ENCODE data around the gene JPH3.

JPH3 gene

GRCh38 chr16:87583453-87584131 lies 18.7 kb upstream of the JPH3 start:
- no peaks in the 10 kb centered on the region for H3K36me3 ChIP-seq (ENCODE audit: insufficient read depth, low read length)
- no peak overlapping the region for H3K9ac ChIP-seq (ENCODE audit: low read depth, low read length)
- no peaks in the 10 kb centered on the region for H3K9me3 ChIP-seq (ENCODE audit: control insufficient read depth, insufficient read depth, low read length)
- peaks cover 12% of the 10 kb centered on the region; the same call in 1 of the 2 replicates for H3K4me1 ChIP-seq (ENCODE audit: insufficient read depth, low read length)

GRCh38 chr16:87584271-87584670 lies 18.0 kb upstream of the JPH3 start:
- Histone ChIP-seq H3K4me1 (ENCODE audit: insufficient read depth, low read length) (peaks cover 12% of the 10 kb centered on the region; the same call in 1 of the 2 replicates), H3K9ac (ENCODE audit: low read depth, low read length) (no peak overlapping the region), H3K36me3 (ENCODE audit: insufficient read depth, low read length) (no peaks in the 10 kb centered on the region), H3K9me3 (ENCODE audit: control insufficient read depth, insufficient read depth, low read length) (no peaks in the 10 kb centered on the region)

GRCh38 chr16:87584975-87585374 lies 17.3 kb upstream of the JPH3 start:
- no peak overlapping the region for H3K9ac ChIP-seq (ENCODE audit: low read depth, low read length)
- H3K4me1 ChIP-seq (ENCODE audit: insufficient read depth, low read length), result peaks cover 12% of the 10 kb centered on the region; the same call in 1 of the 2 replicates
- no peaks in the 10 kb centered on the region for H3K9me3 ChIP-seq (ENCODE audit: control insufficient read depth, insufficient read depth, low read length)
- no peaks in the 10 kb centered on the region for H3K36me3 ChIP-seq (ENCODE audit: insufficient read depth, low read length)

GRCh38 chr16:87585442-87586200 lies 16.7 kb upstream of the JPH3 start:
- no peaks in the 10 kb centered on the region for H3K36me3 ChIP-seq (ENCODE audit: insufficient read depth, low read length)
- H3K4me1 ChIP-seq (ENCODE audit: insufficient read depth, low read length), result peaks cover 12% of the 10 kb centered on the region; the same call in 1 of the 2 replicates
- no peak overlapping the region for H3K9ac ChIP-seq (ENCODE audit: low read depth, low read length)
- H3K9me3 ChIP-seq (ENCODE audit: control insufficient read depth, insufficient read depth, low read length), result no peaks in the 10 kb centered on the region

GRCh38 chr16:87586201-87586782 lies 16.0 kb upstream of the JPH3 start:
- H3K9ac ChIP-seq (ENCODE audit: low read depth, low read length), result no peak overlapping the region
- peaks cover 12% of the 10 kb centered on the region; the same call in 1 of the 2 replicates for H3K4me1 ChIP-seq (ENCODE audit: insufficient read depth, low read length)
- no peaks in the 10 kb centered on the region for H3K9me3 ChIP-seq (ENCODE audit: control insufficient read depth, insufficient read depth, low read length)
- no peaks in the 10 kb centered on the region for H3K36me3 ChIP-seq (ENCODE audit: insufficient read depth, low read length)

- Histone ChIP-seq H3K4me1 (ENCODE audit: insufficient read depth, low read length) (peaks cover 7% of the 10 kb centered on the region; the same call in 1 of the 2 replicates), H3K9me3 (ENCODE audit: control insufficient read depth, insufficient read depth, low read length) (no peaks in the 10 kb centered on the region), H3K9ac (ENCODE audit: low read depth, low read length) (no peak overlapping the region), H3K36me3 (ENCODE audit: insufficient read depth, low read length) (no peaks in the 10 kb centered on the region)
Observed at GRCh38 chr16:87587636-87588035, 14.7 kb upstream of the JPH3 start.

GRCh38 chr16:87592018-87592712 lies 10.1 kb upstream of the JPH3 start:
- Histone ChIP-seq H3K4me1 (ENCODE audit: insufficient read depth, low read length) (no peaks in the 10 kb centered on the region), H3K9me3 (ENCODE audit: control insufficient read depth, insufficient read depth, low read length) (no peaks in the 10 kb centered on the region), H3K9ac (ENCODE audit: low read depth, low read length) (no peak overlapping the region), H3K36me3 (ENCODE audit: insufficient read depth, low read length) (no peaks in the 10 kb centered on the region)

GRCh38 chr16:87593710-87594258 lies 8.5 kb upstream of the JPH3 start:
- no peak overlapping the region for H3K9ac ChIP-seq (ENCODE audit: low read depth, low read length)
- no peaks in the 10 kb centered on the region for H3K4me1 ChIP-seq (ENCODE audit: insufficient read depth, low read length)
- H3K36me3 ChIP-seq (ENCODE audit: insufficient read depth, low read length), result no peaks in the 10 kb centered on the region
- no peaks in the 10 kb centered on the region for H3K9me3 ChIP-seq (ENCODE audit: control insufficient read depth, insufficient read depth, low read length)

- H3K9ac ChIP-seq (ENCODE audit: low read depth, low read length), result no peak overlapping the region
- H3K4me1 ChIP-seq (ENCODE audit: insufficient read depth, low read length), result no peaks in the 10 kb centered on the region
- no peaks in the 10 kb centered on the region for H3K9me3 ChIP-seq (ENCODE audit: control insufficient read depth, insufficient read depth, low read length)
- H3K36me3 ChIP-seq (ENCODE audit: insufficient read depth, low read length), result no peaks in the 10 kb centered on the region
Observed at GRCh38 chr16:87595712-87596111, 6.6 kb upstream of the JPH3 start.

- no peaks in the 10 kb centered on the region for H3K4me1 ChIP-seq (ENCODE audit: insufficient read depth, low read length)
- no peaks in the 10 kb centered on the region for H3K9me3 ChIP-seq (ENCODE audit: control insufficient read depth, insufficient read depth, low read length)
- H3K9ac ChIP-seq (ENCODE audit: low read depth, low read length), result no peak overlapping the region
- no peaks in the 10 kb centered on the region for H3K36me3 ChIP-seq (ENCODE audit: insufficient read depth, low read length)
Observed at GRCh38 chr16:87597324-87597830, 4.9 kb upstream of the JPH3 start.

- Histone ChIP-seq H3K9me3 (ENCODE audit: control insufficient read depth, insufficient read depth, low read length) (no peaks in the 10 kb centered on the region), H3K36me3 (ENCODE audit: insufficient read depth, low read length) (no peaks in the 10 kb centered on the region), H3K9ac (ENCODE audit: low read depth, low read length) (no peak overlapping the region), H3K4me1 (ENCODE audit: insufficient read depth, low read length) (no peaks in the 10 kb centered on the region)
Observed at GRCh38 chr16:87598431-87598830, 3.9 kb upstream of the JPH3 start.

GRCh38 chr16:87600246-87600645 lies 2.1 kb upstream of the JPH3 start:
- Histone ChIP-seq H3K36me3 (ENCODE audit: insufficient read depth, low read length) (no peaks in the 10 kb centered on the region), H3K9ac (ENCODE audit: low read depth, low read length) (no peak overlapping the region), H3K9me3 (ENCODE audit: control insufficient read depth, insufficient read depth, low read length) (no peaks in the 10 kb centered on the region), H3K4me1 (ENCODE audit: insufficient read depth, low read length) (no peaks in the 10 kb centered on the region)

GRCh38 chr16:87601401-87601981 lies 817 bp upstream of the JPH3 start:
- H3K36me3 ChIP-seq (ENCODE audit: insufficient read depth, low read length), result no peaks in the 10 kb centered on the region
- no peaks in the 10 kb centered on the region for H3K9me3 ChIP-seq (ENCODE audit: control insufficient read depth, insufficient read depth, low read length)
- no peaks in the 10 kb centered on the region for H3K4me1 ChIP-seq (ENCODE audit: insufficient read depth, low read length)
- H3K9ac ChIP-seq (ENCODE audit: low read depth, low read length), result peak overlapping the region; percentile 83

All from ES-I3 (cell line).